H1 (cell line): Measurements from ENCODE around the gene LEMD2. TPM values are rescaled to one million over a fixed set of nuclear protein-coding genes. Genes with fewer than 3 reads are reported as not detected.

Experiments used
- EP300 ChIP-seq, 2 experiments: IDR thresholded peaks; 1 replicate in 1 of 2; 2 replicates in 1 of 2; pipeline ENCODE4 v1.6.1; 2011 to 2012; ENCODE audit warnings: low read depth in 2 of 2, low read length in 2 of 2, mild to moderate bottlenecking in 2 of 2, borderline replicate concordance in 1 of 2, inconsistent platforms in 1 of 2, moderate library complexity in 1 of 2
- JUND ChIP-seq: IDR thresholded peaks from 2 replicates; pipeline ENCODE4 v1.6.1; 2011; ENCODE audit warnings: mild to moderate bottlenecking, improper control_type of control experiment, low read length
- POLR2AphosphoS5 ChIP-seq: IDR thresholded peaks from 2 replicates; pipeline ENCODE4 v1.6.1; 2011; ENCODE audit warnings: low read depth, low read length
- SIRT6 ChIP-seq: IDR thresholded peaks from one replicate; pipeline ENCODE4 v1.7.1; 2012; ENCODE audit warnings: low read length, inconsistent platforms
- SP1 ChIP-seq: IDR thresholded peaks from 2 replicates; pipeline ENCODE4 v1.6.1; 2011; ENCODE audit warnings: low read depth, low read length
- SP2 ChIP-seq: IDR thresholded peaks from 2 replicates; pipeline ENCODE4 v1.6.1; 2012; ENCODE audit warnings: mild to moderate bottlenecking, low read length, inconsistent platforms
- polyA plus RNA-seq, 7 experiments: library from polyadenylated mRNA; depleted of rRNA in 3 of 7; stranded (reverse) in 5 of 7; unstranded in 2 of 7; fragments of >200 nt in 5 of 7; fragments of 200-250 nt in 2 of 7; gene quantifications; 1 replicate in 5 of 7; 2 replicates in 1 of 7; 4 replicates in 1 of 7; pipeline versions ENCODE4 v1.2.1 to v1.2.3, GENCODE V29; 2011 to 2013; ENCODE audit warnings: missing spikeins in 2 of 7, mixed read lengths in 2 of 7
- total RNA-seq: library from RNA; stranded (reverse); fragmentation: NEBNext Ultra II Directional; extraction: Animal tissue kit (Norgen Biotek cat#: 25700); gene quantifications from 2 replicates; pipeline ENCODE4 v1.2.1, GENCODE V29; 2021

Gene LEMD2
- total and polyA plus RNA-seq, 2 of the 8 experiments (the other 6 are each of a cell fraction or from before 2014, with no cell fraction given): 32.7 to 57.3 TPM

GRCh38 chr6:33727126-33727525 is 61.8 kb downstream of the LEMD2 start (continued):
- no peak for TF ChIP-seq SP2
- TF ChIP-seq SIRT6: no peak
- TF ChIP-seq SP1: no peak
- TF ChIP-seq POLR2AphosphoS5: no peak
- TF ChIP-seq JUND: no peak
- TF ChIP-seq EP300 (IDR thresholded peaks at IDR 0.05; ENCODE audit: borderline replicate concordance in 1 of 2, low read depth in 2 of 2, low read length in 2 of 2): no peak
